GM23338 (cell line): ENCODE measurements around the gene SMIM22. TPM values are rescaled to one million over a fixed set of nuclear protein-coding genes. Genes with fewer than 3 reads are reported as not detected.

Experiments
- ATAC-seq: fragments of 200-7000 bp; cut with Tn5 transposase; 3 replicates; pipeline ENCODE4 v1.9.1; 2020
- DNase-seq: peaks from one replicate; pipeline ENCODE4 v3.0.0-alpha.2; 2015; ENCODE audit warnings: low spot score
- H2AFZ ChIP-seq: fragments of 200-600 bp; sonication (generic); 2 replicates; pipeline ENCODE4 v1.8.0; 2016; ENCODE audit warnings: antibody characterized with exemption, mild to moderate bottlenecking, moderate library complexity
- H3F3A ChIP-seq: fragments of 200-600 bp; sonication (generic); replicated peaks from 2 replicates; pipeline ENCODE4 v1.8.0; 2017; ENCODE audit warnings: antibody characterized with exemption, mixed run types, low read depth
- H3K27ac ChIP-seq: fragments of 200-600 bp; sonication (generic); 2 replicates; pipeline ENCODE4 v1.6.1; 2016; ENCODE audit warnings: low read depth
- H3K27me3 ChIP-seq: fragments of 200-600 bp; sonication (generic); 2 replicates; pipeline ENCODE4 v1.8.0; 2016; ENCODE audit warnings: mild to moderate bottlenecking, mixed run types, moderate library complexity; ENCODE audit not compliant: insufficient read depth
- H3K36me3 ChIP-seq: fragments of 200-600 bp; sonication (generic); 2 replicates; pipeline ENCODE4 v1.8.0; 2016; ENCODE audit warnings: mild to moderate bottlenecking; ENCODE audit not compliant: insufficient read depth
- H3K4me1 ChIP-seq: fragments of 200-600 bp; sonication (generic); 2 replicates; pipeline ENCODE4 v1.8.0; 2016; ENCODE audit warnings: mild to moderate bottlenecking, moderate library complexity; ENCODE audit not compliant: insufficient read depth
- H3K4me2 ChIP-seq: fragments of 200-600 bp; sonication (generic); 2 replicates; pipeline ENCODE4 v1.7.1; 2017; ENCODE audit warnings: mixed run types
- H3K4me3 ChIP-seq: fragments of 200-600 bp; sonication (generic); 2 replicates; pipeline ENCODE4 v1.6.1; 2016; ENCODE audit warnings: mixed run types
- H3K79me2 ChIP-seq: fragments of 200-600 bp; sonication (generic); replicated peaks from 2 replicates; pipeline ENCODE4 v1.8.0; 2017; ENCODE audit warnings: mild to moderate bottlenecking; ENCODE audit not compliant: insufficient read depth
- H3K9me2 ChIP-seq: fragments of 200-600 bp; sonication (generic); 2 replicates; pipeline ENCODE4 v1.8.0; 2017; ENCODE audit not compliant: insufficient read depth
- H4K20me1 ChIP-seq: fragments of 200-600 bp; sonication (generic); replicated peaks from 2 replicates; pipeline ENCODE4 v1.8.0; 2017; ENCODE audit warnings: mild to moderate bottlenecking; ENCODE audit not compliant: insufficient read depth
- H3K27ac Mint-ChIP-seq: 2 replicates; pipeline ENCODE4 v1.8.0; 2020; ENCODE audit warnings: inconsistent platforms, mild to moderate bottlenecking, moderate library complexity, mixed read lengths
- H3K27me3 Mint-ChIP-seq: 3 replicates; pipeline ENCODE4 v1.8.0; 2022; ENCODE audit warnings: low read depth, mild to moderate bottlenecking, moderate library complexity, mixed read lengths, inconsistent platforms; ENCODE audit not compliant: insufficient read depth, poor library complexity
- H3K36me3 Mint-ChIP-seq: 3 replicates; pipeline ENCODE4 v1.8.0; 2021; ENCODE audit warnings: low read depth, mild to moderate bottlenecking, inconsistent platforms, moderate library complexity, mixed read lengths
- H3K4me1 Mint-ChIP-seq: 3 replicates; pipeline ENCODE4 v1.8.0; 2020; ENCODE audit warnings: mild to moderate bottlenecking, inconsistent platforms, mixed read lengths
- H3K4me3 Mint-ChIP-seq: 3 replicates; pipeline ENCODE4 v1.8.0; 2021; ENCODE audit warnings: moderate library complexity, mild to moderate bottlenecking, inconsistent platforms, mixed read lengths
- H3K9me3 Mint-ChIP-seq: 3 replicates; pipeline ENCODE4 v1.8.0; 2020; ENCODE audit warnings: moderate library complexity, mild to moderate bottlenecking, inconsistent platforms, mixed read lengths
- CREB1 ChIP-seq: fragments of 250-450 bp; sonication (Bioruptor Pico); IDR thresholded peaks from 2 replicates; pipeline ENCODE4 v1.5.0; 2020; ENCODE audit warnings: low read depth, mild to moderate bottlenecking, moderate library complexity
- JUNB ChIP-seq: IDR thresholded peaks from one replicate; pipeline ENCODE4 v1.6.1; 2016; ENCODE audit warnings: antibody characterized with exemption; ENCODE audit not compliant: unreplicated experiment
- POLR2AphosphoS5 ChIP-seq: IDR thresholded peaks from 2 replicates; pipeline ENCODE4 v1.6.1; 2016; ENCODE audit warnings: antibody characterized with exemption, low read depth
- ZNF114 ChIP-seq: fragments of 250-450 bp; sonication (Bioruptor Pico); IDR thresholded peaks from 2 replicates; pipeline ENCODE4 v1.5.0; 2020; ENCODE audit warnings: mild to moderate bottlenecking, moderate library complexity
- polyA plus RNA-seq: library from polyadenylated mRNA; unstranded; fragments of >200 nt; fragmentation: Nextera tagmentation; extraction: Ambion mirVana; gene quantifications from 2 replicates; pipeline ENCODE4 v1.2.1, GENCODE V29; 2016
- total RNA-seq: library from RNA; depleted of rRNA; stranded (reverse); fragments of >200 nt; shearing (Covaris generic); gene quantifications from 2 replicates; pipeline ENCODE4 v1.2.3, GENCODE V29; 2014
- TF ChIP-seq, protein P1 (sequence below), 2 experiments: fragments of 200-600 bp in 1 of 2; sonication (generic) in 1 of 2; conservative IDR thresholded peaks; 2 replicates each; pipeline versions ENCODE4 v1.5.1 to v1.6.1; 2016 to 2017; ENCODE audit warnings: antibody characterized with exemption in 2 of 2, low read depth in 2 of 2, mild to moderate bottlenecking in 2 of 2, moderate library complexity in 1 of 2
- TF ChIP-seq, protein P2 (sequence below): IDR thresholded peaks from 2 replicates; pipeline ENCODE4 v1.6.1; 2016; ENCODE audit warnings: antibody characterized with exemption

Gene SMIM22
- total and polyA plus RNA-seq, 2 experiments from 2014 or later: 1.4 TPM; not detected in 1

DNA sequence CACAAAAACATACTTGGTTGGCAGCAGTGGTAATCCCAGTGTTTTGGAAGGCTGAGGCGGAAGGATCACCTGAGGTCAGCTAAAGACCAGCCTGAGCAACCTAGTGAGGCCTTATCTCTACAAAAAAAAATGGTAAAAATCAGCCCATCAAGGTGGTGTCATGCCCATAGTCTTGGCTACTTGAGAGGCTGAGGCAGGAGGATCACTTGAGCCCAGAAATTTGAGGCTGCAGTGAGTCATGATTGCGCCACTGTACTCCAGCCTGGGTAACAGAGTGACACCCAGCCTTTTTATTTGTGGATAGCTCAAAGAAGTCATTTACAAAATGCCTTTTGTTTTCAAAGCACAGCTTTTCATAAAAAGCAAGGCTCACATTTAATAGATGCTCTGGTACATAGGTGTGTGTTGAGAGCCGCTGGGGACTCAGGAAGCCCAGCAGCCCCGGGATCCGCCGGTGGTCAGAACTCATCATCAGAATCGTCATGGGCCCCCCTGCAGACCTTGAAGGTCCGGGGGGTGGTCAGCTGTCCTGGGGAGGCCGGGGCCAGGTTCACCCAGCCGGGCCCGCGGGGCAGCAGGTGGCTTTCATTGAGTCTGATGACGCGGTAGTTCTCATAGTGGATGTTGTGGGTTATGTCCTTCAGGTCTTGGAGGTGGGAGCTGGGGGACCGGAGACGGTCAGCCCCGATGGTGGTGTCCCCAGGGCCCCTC, 17.7 kb upstream of the SMIM22 start:
- Mint-ChIP-seq H3K27me3 (peaks cover 15% of the 10 kb centered on the region), H3K36me3 (peaks cover 8% of the 10 kb centered on the region; the same call in 2 of the 3 replicates), H3K4me3 (no peak overlapping the region), H3K9me3 (peaks cover 3% of the 10 kb centered on the region; the same call in 2 of the 3 replicates), H3K27ac (no peak overlapping the region), H3K4me1 (no peaks in the 10 kb centered on the region)
- Histone ChIP-seq H3K4me3 (no peak overlapping the region), H3K36me3 (no peaks in the 10 kb centered on the region), H3K9me2 (no peaks in the 10 kb centered on the region), H3K4me1 (no peaks in the 10 kb centered on the region), H4K20me1 (no peaks in the 10 kb centered on the region), H3K79me2 (no peaks in the 10 kb centered on the region), H3K4me2 (no peak overlapping the region), H3K27me3 (no peaks in the 10 kb centered on the region), H2AFZ (no peak overlapping the region; the same call in 1 of the 2 replicates), H3F3A (no peaks in the 10 kb centered on the region), H3K27ac (no peak overlapping the region)
- DNase-seq (no peak), ATAC-seq (no peak)
- no peak for TF ChIP-seq CREB1
- TF ChIP-seq, protein P1, sequence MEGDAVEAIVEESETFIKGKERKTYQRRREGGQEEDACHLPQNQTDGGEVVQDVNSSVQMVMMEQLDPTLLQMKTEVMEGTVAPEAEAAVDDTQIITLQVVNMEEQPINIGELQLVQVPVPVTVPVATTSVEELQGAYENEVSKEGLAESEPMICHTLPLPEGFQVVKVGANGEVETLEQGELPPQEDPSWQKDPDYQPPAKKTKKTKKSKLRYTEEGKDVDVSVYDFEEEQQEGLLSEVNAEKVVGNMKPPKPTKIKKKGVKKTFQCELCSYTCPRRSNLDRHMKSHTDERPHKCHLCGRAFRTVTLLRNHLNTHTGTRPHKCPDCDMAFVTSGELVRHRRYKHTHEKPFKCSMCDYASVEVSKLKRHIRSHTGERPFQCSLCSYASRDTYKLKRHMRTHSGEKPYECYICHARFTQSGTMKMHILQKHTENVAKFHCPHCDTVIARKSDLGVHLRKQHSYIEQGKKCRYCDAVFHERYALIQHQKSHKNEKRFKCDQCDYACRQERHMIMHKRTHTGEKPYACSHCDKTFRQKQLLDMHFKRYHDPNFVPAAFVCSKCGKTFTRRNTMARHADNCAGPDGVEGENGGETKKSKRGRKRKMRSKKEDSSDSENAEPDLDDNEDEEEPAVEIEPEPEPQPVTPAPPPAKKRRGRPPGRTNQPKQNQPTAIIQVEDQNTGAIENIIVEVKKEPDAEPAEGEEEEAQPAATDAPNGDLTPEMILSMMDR (conservative IDR thresholded peaks at IDR 0.05; ENCODE audit: low read depth in 2 of 2): no peak
- TF ChIP-seq POLR2AphosphoS5: no peak
- no peak for TF ChIP-seq ZNF114
- TF ChIP-seq JUNB: no peak

DNA sequence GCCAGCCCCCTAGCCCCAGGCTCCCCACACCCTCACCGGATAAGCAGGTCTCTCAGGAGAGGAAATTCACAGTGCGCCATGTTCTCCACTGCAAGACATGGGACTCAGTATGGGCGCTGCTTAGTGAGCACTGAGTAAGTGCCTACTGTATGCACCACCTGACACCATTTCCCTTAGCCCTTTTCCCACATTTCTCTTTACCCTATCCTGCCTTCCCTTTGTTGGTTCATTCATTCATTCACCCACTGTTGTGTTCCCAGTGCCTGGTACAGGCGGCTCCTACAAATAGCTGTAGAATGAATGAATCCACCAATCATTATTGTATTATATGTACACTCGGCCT, 17.1 kb upstream of the SMIM22 start:
- Mint-ChIP-seq H3K27ac (no peak overlapping the region), H3K9me3 (peaks cover 3% of the 10 kb centered on the region; the same call in 2 of the 3 replicates), H3K4me3 (no peak overlapping the region), H3K27me3 (peaks cover 20% of the 10 kb centered on the region), H3K4me1 (no peaks in the 10 kb centered on the region), H3K36me3 (peaks cover 11% of the 10 kb centered on the region)
- H3K9me2 ChIP-seq: no peaks in the 10 kb centered on the region
- no peaks in the 10 kb centered on the region for H3K36me3 ChIP-seq
- no peak for ATAC-seq
- no peaks in the 10 kb centered on the region for H3F3A ChIP-seq
- no peak overlapping the region for H3K4me2 ChIP-seq
- no peaks in the 10 kb centered on the region for H3K27me3 ChIP-seq
- no peaks in the 10 kb centered on the region for H3K4me1 ChIP-seq
- no peak overlapping the region for H2AFZ ChIP-seq
- H3K27ac ChIP-seq: no peak overlapping the region
- H4K20me1 ChIP-seq: no peaks in the 10 kb centered on the region
- no peak overlapping the region for H3K4me3 ChIP-seq
- H3K79me2 ChIP-seq: no peaks in the 10 kb centered on the region
- DNase-seq: no peak
- TF ChIP-seq POLR2AphosphoS5 (no peak), JUNB (no peak)
- TF ChIP-seq, protein P1 (conservative IDR thresholded peaks at IDR 0.05; ENCODE audit: low read depth in 2 of 2): no peak
- TF ChIP-seq, protein P2, sequence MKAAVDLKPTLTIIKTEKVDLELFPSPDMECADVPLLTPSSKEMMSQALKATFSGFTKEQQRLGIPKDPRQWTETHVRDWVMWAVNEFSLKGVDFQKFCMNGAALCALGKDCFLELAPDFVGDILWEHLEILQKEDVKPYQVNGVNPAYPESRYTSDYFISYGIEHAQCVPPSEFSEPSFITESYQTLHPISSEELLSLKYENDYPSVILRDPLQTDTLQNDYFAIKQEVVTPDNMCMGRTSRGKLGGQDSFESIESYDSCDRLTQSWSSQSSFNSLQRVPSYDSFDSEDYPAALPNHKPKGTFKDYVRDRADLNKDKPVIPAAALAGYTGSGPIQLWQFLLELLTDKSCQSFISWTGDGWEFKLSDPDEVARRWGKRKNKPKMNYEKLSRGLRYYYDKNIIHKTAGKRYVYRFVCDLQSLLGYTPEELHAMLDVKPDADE: no peak
